ENCODE results near the gene FAM50B.

Gene FAM50B

DNA sequence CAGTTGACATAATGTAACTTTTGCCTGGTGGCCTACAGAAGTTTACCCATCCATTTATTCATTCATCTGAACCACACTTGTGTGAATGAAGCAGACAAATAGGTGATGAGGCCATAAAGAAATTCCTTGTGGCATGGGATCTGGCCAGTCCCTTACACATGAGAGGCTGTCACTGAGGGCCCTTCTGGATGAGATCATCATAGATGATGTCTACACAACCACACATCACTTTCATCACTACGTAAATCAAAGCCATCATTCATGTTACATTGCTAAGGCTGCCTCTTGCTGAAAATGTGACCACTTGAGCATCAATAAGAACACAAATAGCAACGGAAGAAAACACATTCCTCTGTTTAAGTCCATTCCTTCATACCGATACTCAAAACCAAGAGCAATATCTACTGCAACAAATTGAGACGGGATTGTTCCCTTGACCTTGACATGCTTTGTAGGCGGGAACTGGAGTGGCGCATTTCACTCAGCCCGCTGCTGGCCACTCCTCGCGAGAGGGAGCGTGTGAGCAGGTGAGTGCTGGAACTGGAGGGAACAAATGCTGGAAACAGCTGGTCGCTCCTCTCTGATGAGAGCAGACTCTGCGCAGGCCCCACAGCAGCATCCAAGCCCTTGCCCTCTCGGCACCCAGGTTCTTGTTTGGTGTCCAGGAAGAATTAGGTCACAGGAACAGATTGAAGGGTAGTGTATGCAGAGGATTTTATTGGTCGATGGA, 49.3 kb downstream of the FAM50B start:
- ChIA-PET POLR2A (no interaction called here), CTCF (no interaction called here)
- TF ChIP-seq CTBP1 (IDR thresholded peaks at IDR 0.05; ENCODE audit: borderline replicate concordance) (no peak), ARNT (IDR thresholded peaks at IDR 0.05) (no peak), SUZ12 (IDR thresholded peaks at IDR 0.05) (no peak), SP1 (IDR thresholded peaks at IDR 0.05) (no peak), ELF4 (IDR thresholded peaks at IDR 0.05) (no peak), HDGF (IDR thresholded peaks at IDR 0.05; ENCODE audit: borderline replicate concordance) (no peak), ZNF384 (IDR thresholded peaks at IDR 0.05) (no peak), FOXK2 (IDR thresholded peaks at IDR 0.05) (no peak), FOXA1 (IDR thresholded peaks at IDR 0.05) (no peak), BHLHE40 (IDR thresholded peaks at IDR 0.05; ENCODE audit: borderline replicate concordance) (no peak), NFRKB (IDR thresholded peaks at IDR 0.05) (no peak), TARDBP (IDR thresholded peaks at IDR 0.05) (no peak), LEF1 (IDR thresholded peaks at IDR 0.05; ENCODE audit: borderline replicate concordance) (no peak), FOXM1 (IDR thresholded peaks at IDR 0.05; ENCODE audit: borderline replicate concordance) (no peak), L3MBTL2 (conservative IDR thresholded peaks at IDR 0.05) (no peak)
- TF ChIP-seq, protein P1, sequence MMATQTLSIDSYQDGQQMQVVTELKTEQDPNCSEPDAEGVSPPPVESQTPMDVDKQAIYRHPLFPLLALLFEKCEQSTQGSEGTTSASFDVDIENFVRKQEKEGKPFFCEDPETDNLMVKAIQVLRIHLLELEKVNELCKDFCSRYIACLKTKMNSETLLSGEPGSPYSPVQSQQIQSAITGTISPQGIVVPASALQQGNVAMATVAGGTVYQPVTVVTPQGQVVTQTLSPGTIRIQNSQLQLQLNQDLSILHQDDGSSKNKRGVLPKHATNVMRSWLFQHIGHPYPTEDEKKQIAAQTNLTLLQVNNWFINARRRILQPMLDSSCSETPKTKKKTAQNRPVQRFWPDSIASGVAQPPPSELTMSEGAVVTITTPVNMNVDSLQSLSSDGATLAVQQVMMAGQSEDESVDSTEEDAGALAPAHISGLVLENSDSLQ (IDR thresholded peaks at IDR 0.05), result no peak; the same call in 1 of the 2 replicates
- DNase-seq (ENCODE audit: extremely low spot score), result no peak

DNA sequence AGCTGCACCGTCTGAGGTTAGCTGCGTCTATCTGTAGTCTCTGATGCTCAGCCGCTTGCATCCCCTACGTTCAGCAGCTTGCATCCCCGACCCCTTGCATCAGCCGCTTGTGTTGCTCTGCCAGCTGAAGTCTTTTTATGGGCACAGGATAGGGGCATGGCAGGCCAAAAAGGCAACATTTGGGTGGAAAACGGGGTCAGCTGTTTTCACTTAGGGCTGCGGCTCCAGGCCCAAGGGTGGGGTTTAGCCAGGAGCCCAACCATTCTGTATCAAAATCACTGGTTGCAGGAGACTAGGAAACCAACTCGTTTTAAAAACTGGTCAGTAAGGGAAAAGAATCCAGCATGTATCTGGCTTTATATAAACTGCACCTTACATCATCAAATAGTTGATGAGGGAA, 49.9 kb downstream of the FAM50B start:
- TF ChIP-seq FOXK2 (IDR thresholded peaks at IDR 0.05) (no peak), TARDBP (IDR thresholded peaks at IDR 0.05) (no peak), FOXA1 (IDR thresholded peaks at IDR 0.05) (no peak), ZNF384 (IDR thresholded peaks at IDR 0.05) (no peak), CTBP1 (IDR thresholded peaks at IDR 0.05; ENCODE audit: borderline replicate concordance) (no peak), NFRKB (IDR thresholded peaks at IDR 0.05) (no peak), BHLHE40 (IDR thresholded peaks at IDR 0.05; ENCODE audit: borderline replicate concordance) (no peak), FOXM1 (IDR thresholded peaks at IDR 0.05; ENCODE audit: borderline replicate concordance) (no peak), SUZ12 (IDR thresholded peaks at IDR 0.05) (no peak), ELF4 (IDR thresholded peaks at IDR 0.05) (no peak), LEF1 (IDR thresholded peaks at IDR 0.05; ENCODE audit: borderline replicate concordance) (no peak), L3MBTL2 (conservative IDR thresholded peaks at IDR 0.05) (no peak), ARNT (IDR thresholded peaks at IDR 0.05) (no peak), SP1 (IDR thresholded peaks at IDR 0.05) (no peak), HDGF (IDR thresholded peaks at IDR 0.05; ENCODE audit: borderline replicate concordance) (no peak)
- TF ChIP-seq, protein P1 (IDR thresholded peaks at IDR 0.05), result no peak
- POLR2A ChIA-PET, result no interaction called here
- no peak for DNase-seq (ENCODE audit: extremely low spot score)
- CTCF ChIA-PET, result no interaction called here

DNA sequence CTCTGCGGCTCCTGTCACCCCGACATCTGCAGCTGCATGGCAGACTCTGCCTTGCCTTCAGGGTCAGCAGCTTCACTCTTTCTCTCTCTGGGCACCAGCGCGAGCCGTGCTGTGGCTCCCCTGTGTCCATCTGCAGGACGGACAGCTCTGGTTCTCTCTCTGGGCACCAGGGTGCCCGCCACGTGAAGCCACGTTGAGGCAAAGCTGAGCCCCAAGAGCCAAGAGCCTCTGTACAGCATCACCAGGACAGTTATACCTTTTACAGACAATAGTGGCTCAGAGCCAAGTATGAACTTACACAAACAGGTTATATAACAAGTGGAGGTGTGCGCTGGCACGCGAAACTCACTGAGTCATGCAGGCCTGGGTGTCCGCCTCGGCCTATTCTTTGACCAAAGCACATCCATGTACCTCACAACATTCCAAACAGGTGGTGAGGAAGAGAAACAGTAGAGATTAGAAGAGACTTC, 50.8 kb downstream of the FAM50B start:
- no peak for DNase-seq (ENCODE audit: extremely low spot score)
- ChIA-PET CTCF (no interaction called here), POLR2A (no interaction called here)
- TF ChIP-seq CTBP1 (IDR thresholded peaks at IDR 0.05; ENCODE audit: borderline replicate concordance) (no peak), ELF4 (IDR thresholded peaks at IDR 0.05) (no peak), L3MBTL2 (conservative IDR thresholded peaks at IDR 0.05) (no peak), BHLHE40 (IDR thresholded peaks at IDR 0.05; ENCODE audit: borderline replicate concordance) (no peak), FOXK2 (IDR thresholded peaks at IDR 0.05) (no peak), NFRKB (IDR thresholded peaks at IDR 0.05) (no peak), FOXM1 (IDR thresholded peaks at IDR 0.05; ENCODE audit: borderline replicate concordance) (no peak), SUZ12 (IDR thresholded peaks at IDR 0.05) (no peak), LEF1 (IDR thresholded peaks at IDR 0.05; ENCODE audit: borderline replicate concordance) (no peak), ARNT (IDR thresholded peaks at IDR 0.05) (no peak), ZNF384 (IDR thresholded peaks at IDR 0.05) (no peak), HDGF (IDR thresholded peaks at IDR 0.05; ENCODE audit: borderline replicate concordance) (no peak), TARDBP (IDR thresholded peaks at IDR 0.05) (no peak), SP1 (IDR thresholded peaks at IDR 0.05) (no peak), FOXA1 (IDR thresholded peaks at IDR 0.05) (no peak)
- TF ChIP-seq, protein P1 (IDR thresholded peaks at IDR 0.05), result no peak
